Bronchial epithelial cell (primary cell): ENCODE data around the gene SALL4. TPM values are rescaled to one million over a fixed set of nuclear protein-coding genes. Genes with fewer than 3 reads are reported as not detected.

ENCODE experiments used
- DNase-seq: peaks from one replicate; pipeline ENCODE4 v3.0.0-alpha.2; 2010; ENCODE audit warnings: low read depth
- FAIRE-seq: peaks from 2 replicates; lab custom pipeline; 2011; peaks lifted over from hg19 to GRCh38; lab: Jason Lieb, UNC
- H3K27me3 ChIP-seq: 2 replicates; pipeline ENCODE4 v1.5.1; 2011; ENCODE audit warnings: low read length; ENCODE audit not compliant: control insufficient read depth, insufficient read depth
- H3K36me3 ChIP-seq: 2 replicates; pipeline ENCODE4 v1.5.1; 2011; ENCODE audit warnings: low read length; ENCODE audit not compliant: control insufficient read depth, insufficient read depth
- H3K4me3 ChIP-seq: 2 replicates; pipeline ENCODE4 v1.5.1; 2011; ENCODE audit warnings: mild to moderate bottlenecking, low read depth, low read length, control low read depth
- total RNA-seq: library from RNA; depleted of rRNA; stranded (reverse); fragments of >200 nt; gene quantifications from 2 replicates; pipeline ENCODE4 v1.2.1, GENCODE V29; 2014
- TF ChIP-seq, protein P1 (sequence below): IDR thresholded peaks from 2 replicates; pipeline ENCODE4 v1.5.1; 2011; ENCODE audit warnings: mild to moderate bottlenecking, moderate library complexity, low read length, control low read depth, inconsistent platforms; ENCODE audit not compliant: insufficient read depth, severe bottlenecking

SALL4 gene
- 0.13 and 0.26 TPM in 2 replicates for total RNA-seq

DNA sequence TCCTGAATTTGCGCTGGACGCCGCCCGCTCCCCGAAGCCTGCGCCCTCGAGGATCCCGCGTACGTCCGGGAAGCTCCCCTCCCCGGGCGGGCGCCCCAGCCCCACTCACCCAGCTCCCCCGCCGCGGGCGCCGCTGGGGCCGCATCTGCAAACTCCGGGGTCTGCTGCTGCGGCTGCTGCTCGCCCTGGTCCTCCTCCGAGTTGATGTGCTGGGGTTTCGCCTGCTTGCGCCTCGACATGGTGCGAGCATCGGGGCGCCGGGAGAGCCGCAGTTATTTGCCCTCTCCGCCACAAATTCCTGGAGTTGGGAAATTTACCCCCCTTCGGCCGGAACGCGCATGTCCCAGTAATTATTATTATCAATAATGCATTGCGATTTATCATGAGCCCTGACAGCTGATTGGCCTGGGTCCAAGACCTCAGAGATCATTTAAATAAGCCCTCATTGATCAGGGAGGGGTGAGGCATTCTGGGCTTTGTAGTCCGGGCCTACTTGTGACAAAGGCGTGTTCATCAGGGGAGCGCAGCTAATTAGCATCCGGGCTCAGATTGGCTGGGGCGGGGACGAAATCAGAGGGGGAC lies at the start of gene SALL4:
Gene SALL4, minus strand, starts transcription at position 352 of the 582 bp plus-strand sequence. Its CDS starts 113 bp downstream, at position 239.
- Histone ChIP-seq H3K4me3 (peak within 1 kb of the TSS; percentile 20), H3K36me3 (no peaks in the 10 kb centered on the region), H3K27me3 (peaks cover 22% of the 10 kb centered on the region)
- FAIRE-seq (no peak), DNase-seq (no peak)
- TF ChIP-seq, protein P1, sequence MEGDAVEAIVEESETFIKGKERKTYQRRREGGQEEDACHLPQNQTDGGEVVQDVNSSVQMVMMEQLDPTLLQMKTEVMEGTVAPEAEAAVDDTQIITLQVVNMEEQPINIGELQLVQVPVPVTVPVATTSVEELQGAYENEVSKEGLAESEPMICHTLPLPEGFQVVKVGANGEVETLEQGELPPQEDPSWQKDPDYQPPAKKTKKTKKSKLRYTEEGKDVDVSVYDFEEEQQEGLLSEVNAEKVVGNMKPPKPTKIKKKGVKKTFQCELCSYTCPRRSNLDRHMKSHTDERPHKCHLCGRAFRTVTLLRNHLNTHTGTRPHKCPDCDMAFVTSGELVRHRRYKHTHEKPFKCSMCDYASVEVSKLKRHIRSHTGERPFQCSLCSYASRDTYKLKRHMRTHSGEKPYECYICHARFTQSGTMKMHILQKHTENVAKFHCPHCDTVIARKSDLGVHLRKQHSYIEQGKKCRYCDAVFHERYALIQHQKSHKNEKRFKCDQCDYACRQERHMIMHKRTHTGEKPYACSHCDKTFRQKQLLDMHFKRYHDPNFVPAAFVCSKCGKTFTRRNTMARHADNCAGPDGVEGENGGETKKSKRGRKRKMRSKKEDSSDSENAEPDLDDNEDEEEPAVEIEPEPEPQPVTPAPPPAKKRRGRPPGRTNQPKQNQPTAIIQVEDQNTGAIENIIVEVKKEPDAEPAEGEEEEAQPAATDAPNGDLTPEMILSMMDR = no peak

DNA sequence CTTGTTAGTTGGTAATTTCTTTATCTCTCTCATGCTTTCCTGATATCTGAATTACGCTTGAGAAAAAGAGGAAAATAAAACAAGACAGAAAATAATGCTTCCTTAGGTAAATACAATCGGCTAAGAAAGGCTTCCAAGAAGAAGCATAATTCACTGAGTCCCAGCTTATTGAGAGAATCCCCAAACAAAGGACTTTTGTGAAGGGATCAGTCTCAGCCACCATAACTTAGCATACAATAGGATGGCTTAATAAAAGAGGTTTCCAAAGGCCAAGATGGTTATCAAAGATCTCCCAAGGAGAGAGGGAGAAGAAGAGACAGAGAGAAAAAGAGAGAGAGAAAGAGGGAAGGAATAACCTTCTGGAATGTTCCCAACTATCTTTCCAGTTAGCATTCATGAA lies 46.0 kb upstream of the SALL4 start:
- Histone ChIP-seq H3K4me3 (no peak overlapping the region), H3K27me3 (no peaks in the 10 kb centered on the region), H3K36me3 (no peaks in the 10 kb centered on the region)
- FAIRE-seq (no peak), DNase-seq (no peak)
- TF ChIP-seq, protein P1 = no peak

DNA sequence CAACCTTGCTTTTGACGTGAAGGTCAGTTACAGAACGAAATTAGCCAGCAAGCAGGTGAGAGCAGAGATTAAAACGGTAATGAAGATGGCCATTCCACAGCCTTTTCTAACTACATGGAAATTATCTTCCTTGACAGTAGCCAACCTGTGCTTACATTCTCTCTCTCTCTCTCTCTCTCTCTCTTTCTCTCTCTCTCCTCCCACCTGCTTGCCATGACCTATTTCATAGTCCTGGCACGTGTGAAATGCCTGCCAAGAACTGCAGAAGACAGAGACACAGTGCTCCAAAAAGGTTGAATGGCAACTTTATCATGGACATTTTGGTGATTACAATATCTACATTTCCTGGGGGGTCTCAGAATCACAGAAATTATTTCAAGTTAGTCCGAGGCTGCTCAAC lies 38.5 kb upstream of the SALL4 start:
- TF ChIP-seq, protein P1 = no peak
- FAIRE-seq = no peak
- no peaks in the 10 kb centered on the region for H3K27me3 ChIP-seq
- no peak for DNase-seq
- H3K4me3 ChIP-seq = no peak overlapping the region
- no peaks in the 10 kb centered on the region for H3K36me3 ChIP-seq

DNA sequence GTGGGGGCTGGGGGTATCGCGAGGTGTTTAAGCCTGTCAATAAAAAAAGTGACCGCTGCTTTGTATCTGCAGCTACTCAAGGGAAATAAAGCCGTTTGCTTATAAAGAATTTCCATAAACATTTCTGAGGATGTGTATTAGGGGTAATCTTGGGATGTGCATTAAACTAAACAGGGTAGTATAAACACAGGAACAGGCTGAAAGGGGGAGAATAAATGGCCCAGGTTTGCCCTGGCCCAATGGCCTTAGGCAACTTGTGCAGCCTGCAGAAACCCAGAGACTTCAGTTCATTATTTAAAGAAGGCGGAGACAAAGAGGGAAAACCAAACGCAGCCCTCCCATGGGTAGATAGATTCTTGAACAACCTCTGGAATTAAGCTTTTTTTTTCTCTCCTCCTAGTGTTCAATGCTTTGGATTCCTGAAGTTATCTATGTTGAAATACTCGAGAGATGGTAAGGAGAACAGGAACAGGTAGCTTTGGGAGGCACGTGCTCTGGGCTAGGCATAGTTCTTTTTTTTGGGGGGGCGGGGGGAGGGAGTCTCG lies 35.6 kb upstream of the SALL4 start:
- no peaks in the 10 kb centered on the region for H3K36me3 ChIP-seq
- FAIRE-seq = no peak
- no peaks in the 10 kb centered on the region for H3K27me3 ChIP-seq
- DNase-seq = no peak
- H3K4me3 ChIP-seq = no peak overlapping the region
- TF ChIP-seq, protein P1 = no peak

DNA sequence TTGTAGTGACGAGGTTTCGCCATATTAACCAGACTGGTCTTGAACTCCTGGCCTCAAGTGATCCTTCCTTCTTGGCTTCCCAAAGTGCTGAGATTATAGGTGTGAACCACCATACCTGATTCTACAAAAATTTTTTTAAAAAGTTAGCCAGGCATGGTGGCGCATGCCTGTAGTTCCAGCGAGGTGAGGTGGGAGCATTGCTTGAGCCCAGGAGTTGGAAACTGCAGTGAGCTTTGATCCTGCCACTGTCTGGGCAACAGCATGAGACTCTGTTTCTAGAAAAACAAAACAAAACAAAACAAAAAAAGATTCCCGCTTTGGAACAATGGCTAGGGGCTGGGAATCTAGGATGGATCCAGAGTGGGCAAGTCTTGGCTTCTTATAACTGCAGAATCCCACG lies 35.1 kb upstream of the SALL4 start:
- DNase-seq (no peak), FAIRE-seq (no peak)
- H3K36me3 ChIP-seq = no peaks in the 10 kb centered on the region
- H3K4me3 ChIP-seq = no peak overlapping the region
- TF ChIP-seq, protein P1 = no peak
- no peaks in the 10 kb centered on the region for H3K27me3 ChIP-seq

DNA sequence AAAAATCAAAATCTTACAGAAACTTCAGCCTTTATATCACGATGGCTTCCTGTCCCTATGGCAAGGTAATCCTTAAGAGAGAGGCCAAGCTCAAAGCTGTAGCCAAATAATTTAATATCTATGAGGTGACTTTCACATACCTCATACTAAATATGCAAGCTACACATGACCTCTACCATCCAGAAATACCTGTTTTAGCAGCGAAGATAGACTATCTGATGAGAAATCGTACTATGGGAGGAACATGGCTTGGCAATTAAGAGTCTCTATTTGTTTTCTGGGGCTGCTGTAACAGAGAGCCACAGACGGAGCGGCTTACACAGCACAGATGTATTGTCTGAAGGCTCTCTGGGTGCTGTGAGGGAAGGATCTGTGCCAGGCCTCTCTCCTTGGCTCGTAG lies 31.0 kb upstream of the SALL4 start:
- FAIRE-seq (no peak), DNase-seq (no peak)
- TF ChIP-seq, protein P1 = no peak
- Histone ChIP-seq H3K36me3 (no peaks in the 10 kb centered on the region), H3K27me3 (no peaks in the 10 kb centered on the region), H3K4me3 (no peak overlapping the region)
